GM21360 (cell line): ENCODE measurements around the gene NUP210.
"Not testable (repeated sequence)": the region's sequence is repeated elsewhere in the genome, so short reads cannot be mapped to it uniquely, and the experiment has no call there.

Experiments
- ATAC-seq: cut with Tn5 transposase; IDR thresholded peaks from one replicate; pipeline ENCODE4 v1.9.1; 2021; ENCODE audit warnings: mild to moderate bottlenecking, moderate library complexity; ENCODE audit not compliant: unreplicated experiment

The NUP210 gene

DNA sequence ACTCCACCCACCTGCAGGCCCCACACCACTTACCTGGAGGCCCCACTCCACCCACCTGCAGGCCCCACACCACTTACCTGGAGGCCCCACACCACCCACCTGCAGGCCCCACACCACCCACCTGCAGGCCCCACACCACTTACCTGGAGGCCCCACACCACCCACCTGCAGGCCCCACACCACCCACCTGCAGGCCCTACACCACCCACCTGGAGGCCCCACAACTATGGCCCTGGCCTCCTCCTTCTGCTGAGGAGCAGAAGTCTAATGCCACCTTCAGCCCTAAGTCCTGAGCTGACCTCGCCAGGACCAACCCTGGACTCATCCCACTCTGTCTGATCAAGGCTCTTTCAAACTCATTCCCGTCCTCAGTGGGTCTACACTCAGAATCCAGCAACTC, 42.4 kb downstream of the NUP210 start:
- not testable (repeated sequence) for ATAC-seq

DNA sequence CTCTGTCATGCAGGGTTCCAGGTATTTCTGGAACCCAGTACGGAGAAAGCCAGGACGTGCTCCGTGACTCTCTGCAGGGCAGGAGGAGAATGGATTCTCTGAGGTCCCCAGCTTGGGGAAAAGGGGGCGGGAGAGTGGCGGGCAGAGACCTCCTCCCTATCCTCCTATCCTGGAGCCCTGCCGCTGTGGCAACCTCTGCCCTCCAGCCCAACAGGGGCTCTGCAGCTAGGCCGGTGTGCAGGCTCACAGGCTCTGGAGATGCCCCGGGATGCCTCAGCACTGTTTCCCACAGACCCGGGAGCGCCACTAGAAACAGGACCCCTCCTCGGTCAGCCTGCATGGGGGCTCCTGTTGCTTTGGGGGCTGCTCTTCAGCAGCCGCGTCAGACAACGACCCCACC, 43.1 kb downstream of the NUP210 start:
- ATAC-seq = no peak

DNA sequence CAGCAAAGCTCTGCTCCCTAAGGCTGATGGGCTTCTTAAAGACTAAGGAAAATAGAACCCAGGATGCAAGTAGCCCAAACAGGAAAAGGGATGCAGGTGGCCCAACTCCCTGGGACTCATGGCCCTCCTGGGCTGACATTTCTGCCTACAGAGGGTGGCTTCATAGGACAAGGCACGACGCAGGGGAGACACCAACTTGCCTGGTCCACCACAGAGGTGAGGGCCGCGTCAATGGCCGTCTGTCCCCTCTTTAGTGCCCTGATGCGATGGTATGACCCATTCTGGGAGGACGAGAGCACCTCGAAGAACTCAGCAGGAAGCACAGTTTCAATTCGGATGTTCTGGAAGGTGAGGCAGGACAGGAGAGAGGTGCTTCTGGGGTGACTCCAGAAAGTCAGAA, 44.0 kb downstream of the NUP210 start:
- no peak for ATAC-seq

DNA sequence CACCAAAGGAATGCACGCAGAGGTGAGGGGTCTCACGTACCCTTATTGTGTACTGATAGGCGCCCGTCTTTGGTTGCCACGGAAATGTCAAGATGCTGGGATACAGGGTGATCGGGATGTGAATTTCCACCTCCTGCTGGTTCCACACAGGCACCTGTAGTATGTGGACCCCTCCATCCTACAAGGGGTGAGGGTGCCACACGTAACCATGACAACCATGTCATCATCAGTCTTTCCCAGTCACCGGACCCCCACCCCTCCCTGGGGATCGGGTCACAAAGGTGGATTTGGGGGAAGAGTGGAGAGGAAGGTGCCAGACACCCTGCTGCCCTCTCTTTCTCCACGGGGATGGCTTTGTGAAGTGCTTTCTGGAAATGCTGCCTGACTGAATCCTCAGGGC, 44.7 kb downstream of the NUP210 start:
- no peak for ATAC-seq

DNA sequence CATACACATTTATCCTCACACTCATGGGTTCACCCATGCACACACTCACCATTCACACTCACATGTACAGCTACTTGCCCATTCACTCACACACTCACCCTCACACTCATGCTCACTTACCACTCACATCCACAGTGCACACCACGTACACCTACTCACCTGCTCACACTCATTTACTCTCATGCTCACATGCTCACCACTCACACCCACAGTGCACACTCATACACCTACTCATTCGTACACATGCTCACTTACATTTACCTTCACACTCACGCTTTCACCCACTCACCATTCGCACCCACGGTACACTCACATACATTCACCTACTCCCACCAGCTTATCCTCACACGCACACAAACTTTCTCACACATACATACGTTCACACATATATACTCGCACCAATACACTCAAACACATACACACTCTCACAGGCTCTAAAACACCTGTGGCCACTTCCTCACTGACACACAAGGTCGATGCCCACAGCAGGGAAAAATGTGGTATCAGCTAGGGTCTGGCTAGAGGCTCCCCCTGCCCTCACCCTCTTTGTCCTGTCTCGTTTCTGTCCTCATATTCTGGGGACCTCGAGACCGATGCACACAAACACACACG, 46.0 kb downstream of the NUP210 start:
- ATAC-seq = no peak

DNA sequence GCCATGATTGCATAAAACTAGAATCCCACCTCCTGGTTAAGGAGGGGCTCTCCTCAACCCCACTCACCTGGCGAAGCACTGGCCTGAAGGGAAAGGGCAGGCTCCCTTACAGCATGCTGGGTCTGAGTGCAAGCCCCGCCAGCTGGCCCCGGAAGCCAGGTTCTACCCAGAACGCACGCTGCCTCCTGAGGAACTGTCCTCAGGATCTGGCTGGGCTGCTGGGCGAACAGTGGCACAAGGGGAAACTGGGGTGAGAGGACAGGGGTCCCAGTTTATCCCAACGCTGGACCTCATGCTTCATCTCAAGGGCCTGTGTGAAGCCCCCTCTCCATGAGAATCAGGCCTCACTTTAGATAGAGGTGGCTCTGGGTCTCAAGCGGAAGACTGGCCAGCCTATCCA, 47.5 kb downstream of the NUP210 start:
- no peak for ATAC-seq

DNA sequence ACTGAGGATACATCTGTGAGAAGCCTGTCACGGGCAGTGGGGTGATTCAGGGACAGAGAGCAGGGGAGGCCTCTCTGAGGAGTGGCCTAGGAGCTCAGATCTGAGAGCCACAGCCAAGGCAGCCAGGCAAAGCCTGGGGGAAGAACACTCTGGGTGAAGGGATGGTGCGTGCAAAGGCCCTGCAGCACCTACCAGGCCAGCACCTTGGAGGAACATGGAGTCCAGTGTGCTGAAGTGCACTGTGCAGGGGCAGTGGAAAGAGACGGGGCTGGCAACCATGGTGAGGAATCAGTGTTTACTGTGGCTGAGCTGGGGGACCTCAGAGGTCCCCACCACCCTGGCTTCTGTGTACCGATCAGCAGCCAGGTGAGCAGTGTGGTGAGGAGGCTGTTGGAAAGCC, 48.0 kb downstream of the NUP210 start:
- ATAC-seq = no peak

DNA sequence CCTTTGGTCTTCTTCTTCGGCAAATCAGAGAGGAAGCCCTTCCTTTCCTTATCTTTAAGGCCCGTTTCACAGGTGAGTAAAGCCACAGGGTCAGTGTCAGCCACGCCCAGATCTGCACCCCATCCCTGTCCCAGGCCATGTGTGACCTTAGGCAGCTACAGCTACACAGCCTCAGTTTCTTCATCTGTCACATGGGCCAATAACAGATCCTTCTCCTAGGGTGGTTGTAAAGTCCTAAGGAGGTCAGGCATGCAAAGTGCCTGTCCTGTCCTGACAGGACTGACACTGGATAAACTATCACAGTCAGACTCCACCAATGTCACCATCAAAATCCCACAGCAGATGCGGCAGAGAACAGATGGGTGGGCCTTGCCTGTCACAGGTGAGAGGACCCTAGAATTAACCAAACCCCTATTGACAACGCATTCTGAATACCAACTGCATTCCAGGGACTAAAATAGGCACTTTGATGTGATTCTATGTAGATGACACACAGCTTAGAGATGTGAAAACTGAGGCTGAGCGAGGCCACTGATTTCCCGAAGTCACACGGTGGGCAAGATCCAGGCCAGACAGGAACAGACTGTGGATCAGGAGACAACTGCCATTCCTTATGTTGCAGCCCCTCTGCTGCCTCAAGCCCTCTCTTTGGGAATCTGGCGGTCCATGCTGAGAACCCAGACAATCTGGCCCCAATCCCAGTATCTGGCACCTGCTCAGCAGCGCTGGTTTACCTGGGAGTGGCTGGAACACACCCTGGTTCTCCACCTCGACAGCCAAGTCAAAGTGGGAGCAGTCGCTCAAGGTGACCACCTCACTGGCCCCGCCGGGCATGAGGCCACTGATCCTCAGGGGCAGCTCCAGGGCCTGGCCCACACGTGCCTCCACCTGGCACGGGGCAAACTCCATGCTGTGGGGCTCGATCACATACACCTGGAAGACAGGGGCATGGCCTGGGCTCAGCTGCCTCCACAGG, 48.7 kb downstream of the NUP210 start:
- no peak for ATAC-seq

DNA sequence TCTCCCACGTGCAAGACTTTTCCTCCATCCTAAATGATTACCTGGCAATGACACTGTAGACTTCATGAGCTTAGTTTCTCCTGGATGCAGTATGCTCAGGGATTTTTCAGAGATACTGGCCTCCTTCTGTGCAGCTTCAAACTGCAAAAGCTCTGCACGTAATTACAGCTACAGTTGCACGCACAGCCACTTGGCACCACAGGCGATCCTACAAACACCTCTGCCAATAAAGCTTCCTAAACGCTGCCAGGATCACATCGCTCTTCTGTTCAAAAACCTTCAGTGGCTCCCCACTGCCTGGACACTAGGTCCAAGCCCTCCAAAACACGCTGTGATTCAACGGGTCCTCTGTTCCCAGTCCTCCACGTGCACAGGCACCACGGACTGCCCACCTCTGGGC, 49.5 kb downstream of the NUP210 start:
- ATAC-seq = no peak

DNA sequence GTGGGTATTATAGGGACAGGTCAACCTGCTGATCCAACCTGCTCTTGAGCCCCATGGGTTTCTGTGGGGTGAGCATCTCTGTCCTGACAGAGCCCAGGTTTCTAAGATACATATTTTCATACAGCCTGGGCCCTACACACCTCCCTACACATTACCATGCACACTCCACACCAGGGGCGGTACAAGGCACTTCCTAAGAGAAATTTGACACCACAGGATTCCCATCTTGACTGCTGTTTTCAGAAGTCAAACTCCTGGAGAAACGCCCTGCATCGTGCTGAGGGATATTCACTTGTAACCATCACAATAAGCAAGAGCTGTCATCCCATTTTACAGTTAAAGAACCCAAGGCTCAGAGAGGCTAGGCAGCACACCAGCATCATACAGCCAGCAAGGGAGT, 50.1 kb downstream of the NUP210 start:
- no peak for ATAC-seq

DNA sequence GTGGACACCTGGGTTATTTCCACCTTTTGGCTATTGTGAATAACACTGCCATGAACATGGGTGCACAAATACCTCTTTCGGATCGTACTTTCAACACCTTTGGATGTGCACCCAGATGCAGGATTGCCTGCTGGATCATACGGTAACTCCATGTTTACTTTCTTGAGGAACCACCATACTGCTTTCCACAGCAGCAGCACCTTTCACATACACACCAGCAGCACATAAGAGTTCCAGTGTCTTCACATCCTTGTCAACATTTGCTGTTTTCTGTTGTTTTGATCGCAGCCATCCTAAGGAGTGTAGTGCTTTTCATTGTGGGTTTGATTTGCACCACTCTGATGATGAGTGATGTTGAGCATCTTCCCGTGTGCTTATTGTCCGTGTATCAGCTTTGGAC, 51.3 kb downstream of the NUP210 start:
- ATAC-seq = no peak

DNA sequence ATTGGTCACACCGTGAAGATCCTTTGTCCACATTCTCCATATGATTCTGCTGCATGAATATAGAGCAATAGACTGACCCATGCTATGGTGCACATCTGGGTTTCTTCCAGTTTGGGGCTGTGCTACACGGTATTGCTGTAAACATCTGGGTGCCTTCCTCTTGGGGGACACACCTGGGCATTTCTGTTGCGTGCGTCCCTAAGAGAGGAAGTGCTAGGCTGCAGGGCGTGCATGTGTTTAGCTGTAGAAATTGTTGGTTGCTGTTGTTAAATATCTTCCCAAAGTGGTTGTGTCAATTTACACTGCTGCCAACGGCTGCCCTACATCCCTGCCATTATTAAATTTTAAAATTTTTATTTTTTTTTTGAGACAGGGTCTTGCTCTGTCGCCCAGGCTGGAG, 52.4 kb downstream of the NUP210 start:
- no peak for ATAC-seq

DNA sequence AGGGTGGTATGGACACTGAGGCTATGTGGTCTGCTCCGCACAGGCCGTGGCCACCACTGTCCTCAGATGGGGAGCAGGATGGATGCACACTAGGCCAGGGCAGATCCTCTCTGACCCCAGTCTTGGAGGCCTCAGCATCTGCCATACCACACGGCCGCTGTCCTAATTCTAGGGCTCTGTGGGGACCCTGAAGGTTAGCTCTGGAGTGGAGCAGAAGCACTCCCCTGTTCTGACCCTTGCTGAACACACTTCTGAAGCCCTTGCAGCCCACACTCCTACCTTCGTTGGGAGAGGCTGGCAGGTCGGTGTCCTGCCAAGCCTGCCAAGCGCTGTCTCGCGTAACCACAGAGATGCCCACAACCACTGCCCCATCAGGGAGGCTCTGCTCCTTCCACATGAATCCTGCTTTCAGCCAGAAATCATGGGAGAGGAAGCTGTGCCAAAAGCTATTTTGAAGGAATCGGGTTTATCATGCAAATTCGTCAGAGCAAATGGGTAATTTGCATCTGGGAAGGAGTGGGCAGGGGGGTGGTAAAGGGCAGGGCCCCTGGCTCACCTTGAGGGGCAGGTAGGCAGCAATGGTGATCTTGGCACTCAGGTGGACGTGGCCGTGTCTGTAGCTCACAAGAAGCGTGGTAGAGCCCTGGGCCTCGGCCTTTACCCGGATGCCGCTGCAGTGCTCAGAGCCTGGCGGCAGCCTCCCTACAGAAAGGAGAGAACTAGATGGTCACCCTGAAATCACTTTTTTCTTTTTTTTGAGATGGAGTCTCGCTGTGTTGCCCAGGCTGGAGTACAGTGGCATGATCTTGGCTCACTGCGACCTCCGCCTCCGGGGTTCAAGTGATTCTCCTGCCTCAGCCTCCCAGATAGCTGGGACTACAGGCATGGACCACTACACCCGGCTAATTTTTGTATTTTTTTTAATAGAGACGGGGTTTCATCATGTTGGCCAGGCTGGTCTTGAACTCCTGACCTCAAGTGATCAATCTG, 54.4 kb downstream of the NUP210 start:
- no peak for ATAC-seq

DNA sequence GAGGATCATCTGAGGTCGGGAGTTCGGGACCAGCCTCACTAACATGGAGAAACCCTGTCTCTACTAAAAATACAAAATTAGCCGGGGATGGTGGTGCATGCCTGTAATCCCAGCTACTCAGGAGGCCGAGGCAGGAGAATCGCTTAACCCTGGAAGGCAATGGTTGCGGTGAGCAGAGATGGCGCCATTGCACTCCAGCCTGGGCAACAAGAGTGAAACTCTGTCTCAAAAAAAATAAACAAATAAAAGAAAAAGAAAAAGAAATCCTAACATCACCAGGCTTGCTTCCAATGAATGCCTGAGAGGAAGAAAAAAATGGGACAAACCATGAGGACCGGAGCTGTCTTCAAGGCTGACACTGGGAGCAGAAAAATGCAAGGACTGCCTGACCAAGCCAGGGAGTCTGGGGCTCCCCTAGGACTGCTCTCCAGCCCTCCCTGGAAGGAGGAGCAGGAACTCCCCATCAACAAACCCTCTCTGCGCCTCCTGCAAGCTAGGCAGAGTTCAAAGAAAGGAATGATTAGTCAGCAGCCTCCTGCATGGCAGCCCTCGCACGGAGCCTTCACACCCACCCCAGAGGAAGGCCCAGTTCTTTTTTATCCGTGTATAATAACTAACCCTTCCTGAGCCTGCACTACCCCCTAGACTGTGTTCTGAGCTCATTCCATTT, 55.4 kb downstream of the NUP210 start:
- no peak for ATAC-seq

DNA sequence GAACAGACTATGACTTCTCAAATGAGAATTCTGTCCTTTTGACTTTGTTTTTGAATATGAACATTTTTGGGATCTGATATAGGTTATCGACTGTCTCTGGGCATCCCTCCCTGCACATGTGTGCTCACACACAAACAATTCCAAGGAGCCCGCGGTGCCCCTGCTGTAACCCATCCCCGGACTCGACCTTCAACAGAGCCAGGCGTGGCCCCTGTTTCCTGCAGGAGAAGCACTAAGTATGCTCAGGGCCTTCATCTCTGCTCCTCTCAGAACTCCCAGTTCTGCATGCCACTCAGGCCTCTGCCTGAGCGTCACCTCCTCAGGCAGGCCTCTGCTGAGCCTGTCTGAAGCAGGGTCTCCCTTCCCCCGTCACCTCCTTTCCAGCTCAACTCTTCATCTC, 57.6 kb downstream of the NUP210 start:
- ATAC-seq = no peak

DNA sequence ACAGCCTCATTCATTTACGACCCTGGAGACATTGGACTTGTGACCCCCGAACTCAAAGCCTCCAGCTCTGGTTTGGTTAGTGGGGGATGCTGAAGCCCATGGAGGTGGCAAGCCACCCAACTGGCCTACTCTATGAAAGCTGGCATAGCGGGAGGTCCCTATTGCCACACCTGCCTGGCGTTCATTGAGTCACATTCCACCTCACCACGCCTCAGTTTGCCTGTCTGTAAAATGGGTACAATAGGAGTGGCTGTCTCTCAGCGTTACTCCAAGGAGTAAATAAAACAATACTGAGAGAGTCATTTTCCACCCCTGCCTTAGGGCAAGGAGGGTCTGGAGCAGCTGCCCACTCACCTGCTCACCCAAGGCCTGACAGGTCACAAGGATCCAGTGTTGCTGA, 60.2 kb downstream of the NUP210 start:
- ATAC-seq = no peak

DNA sequence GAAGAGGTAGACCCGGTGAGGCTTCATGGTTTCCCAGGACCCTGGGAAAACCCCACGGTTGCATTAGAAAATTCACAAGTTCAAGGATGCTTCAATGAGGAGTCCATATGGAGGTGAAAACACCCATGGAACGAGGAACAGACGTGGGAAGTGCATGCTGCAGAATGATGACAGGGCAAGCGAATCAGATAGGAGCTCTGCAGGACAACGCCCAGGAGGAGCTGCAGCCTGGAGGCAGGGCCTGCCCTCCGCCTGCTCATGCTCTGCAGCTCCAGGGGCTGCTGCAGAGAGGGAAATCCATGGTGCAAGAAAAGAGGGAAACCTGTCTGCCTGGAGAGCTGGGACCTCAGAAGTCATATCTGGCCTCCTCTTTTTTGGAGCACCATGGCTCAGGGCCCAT, 61.5 kb downstream of the NUP210 start:
- no peak for ATAC-seq

DNA sequence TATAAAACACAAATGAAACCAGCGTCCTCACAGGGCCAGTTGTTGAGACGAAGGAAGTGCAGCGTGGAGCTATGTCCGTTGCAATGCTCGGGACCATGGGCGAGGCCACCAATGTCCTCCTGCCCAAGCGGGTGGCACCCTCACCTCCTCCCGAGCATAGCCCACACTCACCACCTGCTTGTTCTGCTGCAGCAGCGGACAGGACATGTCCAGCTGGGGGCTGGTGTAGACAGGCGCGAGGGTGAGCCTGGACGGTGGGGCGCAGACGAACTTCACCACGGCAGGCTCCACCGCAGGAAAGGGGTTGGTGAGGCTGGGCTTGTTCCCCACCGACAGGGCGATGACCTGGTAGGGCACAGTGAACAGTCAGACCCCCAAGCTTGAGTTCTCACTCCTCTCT, 62.1 kb downstream of the NUP210 start:
- ATAC-seq = no peak

DNA sequence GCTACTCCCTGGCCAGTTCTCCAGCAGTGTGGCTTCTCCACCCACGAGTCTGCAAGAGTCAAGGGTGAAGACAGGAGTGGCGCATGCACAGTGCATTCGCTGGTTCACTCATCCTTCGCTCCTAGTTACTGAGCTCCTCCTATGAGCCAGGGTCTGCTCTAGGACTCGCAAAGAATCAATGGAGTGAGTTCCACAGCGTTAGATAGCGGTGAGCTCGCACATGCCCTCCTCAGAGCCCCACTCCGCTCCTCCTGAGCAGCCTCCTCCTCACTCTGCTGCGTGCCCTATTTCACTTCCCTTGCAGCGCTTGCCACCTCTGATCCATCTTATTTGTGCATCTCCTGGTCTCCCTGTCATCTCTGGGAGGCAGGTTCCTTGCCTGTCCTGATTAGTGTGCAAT, 63.0 kb downstream of the NUP210 start:
- no peak for ATAC-seq

DNA sequence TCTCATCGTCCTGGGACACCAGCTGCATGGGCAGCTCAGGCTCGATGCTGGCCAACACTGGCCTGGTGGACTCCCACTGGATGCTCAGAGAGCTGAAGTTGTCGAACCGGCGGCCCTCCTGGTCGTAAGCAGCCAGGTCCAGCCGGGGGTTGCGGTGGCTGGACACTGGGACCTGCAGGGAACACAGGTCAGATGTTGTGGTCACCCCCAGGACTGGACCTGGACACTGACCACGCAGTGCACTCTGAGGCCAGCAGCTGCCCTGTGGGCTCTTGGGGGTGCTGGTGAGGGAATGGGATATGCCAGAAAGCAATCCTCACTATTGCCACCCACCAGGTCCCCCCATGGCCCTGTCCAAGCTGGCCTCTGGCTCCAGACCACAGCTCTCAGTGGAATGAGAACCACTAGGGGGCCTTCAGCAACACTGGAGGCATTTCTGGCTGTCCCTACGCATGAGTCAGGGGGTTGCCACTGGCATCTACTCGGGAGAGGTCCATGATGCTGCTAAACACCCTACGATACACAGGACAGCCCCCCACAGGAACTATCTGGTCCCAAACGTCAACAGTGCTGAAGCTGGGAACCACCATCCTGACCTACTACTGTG, 66.1 kb downstream of the NUP210 start:
- no peak for ATAC-seq
